Spleen (tissue), 13 donors: Measurements from ENCODE around the gene HRH1. TPM values are rescaled to one million over a fixed set of nuclear protein-coding genes. Genes with fewer than 3 reads are reported as not detected.
"Not testable (repeated sequence)": the region's sequence is repeated elsewhere in the genome, so short reads cannot be mapped to it uniquely, and the experiment has no call there.

ENCODE experiments used
- DNase-seq: peaks from one replicate; pipeline ENCODE4 v3.0.0-alpha.2; 2020
- H3K27ac ChIP-seq, 8 donors: fragments of 200-600 bp; sonication (generic) in 7 of 8; 1 replicate in 4 of 8; 2 replicates in 4 of 8; pipeline versions ENCODE4 v1.5.0 to v1.8.0; 2016 to 2021; ENCODE audit warnings: inconsistent platforms in 4 of 8, mild to moderate bottlenecking in 4 of 8, moderate library complexity in 1 of 8
- H3K27me3 ChIP-seq, 7 donors: fragments of 200-600 bp; sonication (generic) in 6 of 7; replicated peaks in 1 of 7; 1 replicate in 4 of 7; 2 replicates in 3 of 7; pipeline versions ENCODE4 v1.5.0 to v1.8.0; 2016 to 2021; ENCODE audit warnings: inconsistent platforms in 3 of 7, mild to moderate bottlenecking in 1 of 7
- H3K36me3 ChIP-seq, 6 donors: fragments of 200-600 bp; sonication (generic) in 5 of 6; 1 replicate in 4 of 6; 2 replicates in 2 of 6; pipeline versions ENCODE4 v1.5.0 to v1.8.0; 2016 to 2021; ENCODE audit warnings: inconsistent platforms in 2 of 6
- H3K4me1 ChIP-seq, 6 donors: fragments of 200-600 bp; sonication (generic) in 5 of 6; 1 replicate in 3 of 6; 2 replicates in 3 of 6; pipeline versions ENCODE4 v1.5.0 to v1.8.0; 2016 to 2021; ENCODE audit warnings: inconsistent platforms in 3 of 6
- H3K4me3 ChIP-seq, 8 donors: fragments of 200-600 bp; sonication (generic) in 7 of 8; 1 replicate in 4 of 8; 2 replicates in 4 of 8; pipeline versions ENCODE4 v1.5.0 to v1.8.0; 2016 to 2021; ENCODE audit warnings: inconsistent platforms in 4 of 8, mild to moderate bottlenecking in 4 of 8, moderate library complexity in 2 of 8
- H3K9me3 ChIP-seq, 8 donors: fragments of 200-600 bp; sonication (generic) in 7 of 8; 1 replicate in 4 of 8; 2 replicates in 4 of 8; pipeline versions ENCODE4 v1.5.0 to v1.8.0; 2016 to 2021; ENCODE audit warnings: inconsistent platforms in 4 of 8
- CTCF ChIP-seq, 11 experiments: fragments of 200-600 bp in 7 of 11; fragments of 450-650 bp in 4 of 11; sonication (generic) in 4 of 11; IDR thresholded peaks in 8 of 11; conservative IDR thresholded peaks in 3 of 11; 1 replicate in 7 of 11; 2 replicates in 4 of 11; pipeline versions ENCODE4 v1.4.0 to v1.8.0; 2016 to 2021; ENCODE audit warnings: antibody characterized with exemption in 11 of 11, inconsistent platforms in 4 of 11, mild to moderate bottlenecking in 1 of 11
- POLR2A ChIP-seq, 3 donors: fragments of 450-650 bp; IDR thresholded peaks; one replicate each; pipeline ENCODE4 v1.5.1; 2017; ENCODE audit warnings: antibody characterized with exemption in 3 of 3, mild to moderate bottlenecking in 1 of 3
- POLR2AphosphoS5 ChIP-seq, 3 donors: sonication (generic); formaldehyde crosslinking; IDR thresholded peaks; one replicate each; pipeline ENCODE4 v1.5.1; 2017; ENCODE audit warnings: antibody characterized with exemption in 3 of 3
- WGBS, 5 donors: extraction: QIAGEN DNeasy Blood & Tissue Kit in 3 of 5; methylation state at CpG; one replicate each; pipeline versions ENCODE4 v1.1.5 to v1.1.7; 2013 to 2018; 5-methylcytosine and 5-hydroxymethylcytosine counted together
- intact Hi-C: fragments of 100-400 bp; cut with DNase I; formaldehyde crosslinking; loops from one replicate; pipeline ENCODE4 v1.15.0; 2023; ENCODE audit warnings: low total_unique reads
- long read RNA-seq, 2 donors: transcript quantifications; one replicate each; lab custom pipeline, GENCODE V29; 2026
- polyA plus RNA-seq, 3 donors: library from polyadenylated mRNA; stranded (reverse); fragments of 200-250 nt; gene quantifications; one replicate each; pipeline ENCODE4 v1.2.1, GENCODE V29; 2013
- total RNA-seq, 7 donors: library from RNA; depleted of rRNA in 3 of 7; stranded (reverse); fragments of >200 nt in 3 of 7; fragmentation: NEBNext Ultra II Directional in 4 of 7; extraction: Animal tissue kit (Norgen Biotek cat#: 25700) in 4 of 7; gene quantifications; one replicate each; pipeline versions ENCODE4 v1.1.0 to v1.2.1, GENCODE V29; 2016 to 2021
- donor health status: healthy with polysubstance abuse.
- donor health status: DM: no; HTN: no; CAD: no; lungs with moderate emphysema.
- donor health status: DM: no; HTN: no; CAD: no.
- donor health status: Bipolar disorder and iron deficiency.
- donor health status: healthy.
- donor health status: DM: no; HTN: no; CAD: no.
- donor health status: DM: yes; HTN: yes; CAD: no.

The HRH1 gene
- 1 to 10 TPM in 6 of 7 donors, under 1 TPM in 1; 0.92 to 4.4 (median 2.4) TPM for total RNA-seq
- polyA plus RNA-seq: under 1 TPM; 0.15 to 0.42 (median 0.29) TPM
- long read RNA-seq, donor 1, full-length matches to known transcripts: 2 of 2 reads
- long read RNA-seq, donor 1, partial matches to known transcripts: 0 of 2 reads
- long read RNA-seq, donor 1, other reads (novel, unspliced or antisense): 0 of 2 reads
- long read RNA-seq, donor 2, full-length matches to known transcripts: 2 of 2 reads
- long read RNA-seq, donor 2, partial matches to known transcripts: 0 of 2 reads
- long read RNA-seq, donor 2, other reads (novel, unspliced or antisense): 0 of 2 reads

- Histone ChIP-seq H3K4me1 (peaks cover 0 to 22% (median 16%) of the 10 kb centered on the region in 6 donors), H3K36me3 (no peaks in the 10 kb centered on the region), H3K27me3 (peaks cover 0 to 76% (median 26%) of the 10 kb centered on the region in 7 donors), H3K27ac (no peak within 1 kb of the TSS), H3K4me3 (peak within 1 kb of the TSS in 7 of 8 donors; percentile 26 to 69 (median 38)), H3K9me3 (no peaks in the 10 kb centered on the region)
- WGBS, 5 donors: 1 to 5% (median 2%) methylated on average over 25 to 98 of the region's 98 CpGs
- peak; percentile 64 for DNase-seq
- TF ChIP-seq POLR2AphosphoS5 (IDR thresholded peaks at IDR 0.05) (no peak), CTCF (IDR thresholded peaks at IDR 0.05 in 8 of 11, conservative IDR thresholded peaks at IDR 0.05 in 3 of 11) (no peak), POLR2A (IDR thresholded peaks at IDR 0.05) (no peak)
- intact Hi-C loops: no loop called here
Observed at GRCh38 chr3:11154036-11154952, at the start of gene HRH1. TSS of gene HRH1 (plus strand) at chr3:11154493. CDS start at chr3:11259038, 104,545 bp downstream.

GRCh38 chr3:11113316-11113715 lies 41.0 kb upstream of the HRH1 start:
- H3K4me3 ChIP-seq, H3K27ac ChIP-seq, intact Hi-C loops, H3K4me1 ChIP-seq, DNase-seq, H3K36me3 ChIP-seq: not testable (repeated sequence)
- WGBS, 5 donors: 73 to 96% (median 90%) methylated on average over 2 of the region's 2 CpGs
- Histone ChIP-seq H3K27me3 (peaks cover 0 to 25% (median 0%) of the 10 kb centered on the region in 7 donors), H3K9me3 (peaks cover 0 to 21% (median 15%) of the 10 kb centered on the region in 8 donors)

- H3K9me3 ChIP-seq: peaks cover 0 to 21% (median 15%) of the 10 kb centered on the region in 8 donors
- peaks cover 0 to 37% (median 0%) of the 10 kb centered on the region in 7 donors for H3K27me3 ChIP-seq
- no peak for DNase-seq
- TF ChIP-seq POLR2AphosphoS5 (IDR thresholded peaks at IDR 0.05): no peak
- no peak for TF ChIP-seq POLR2A (IDR thresholded peaks at IDR 0.05)
- no peak for TF ChIP-seq CTCF (IDR thresholded peaks at IDR 0.05 in 8 of 11, conservative IDR thresholded peaks at IDR 0.05 in 3 of 11)
- H3K4me3 ChIP-seq: no peak overlapping the region
- WGBS, 5 donors: 81 to 89% (median 84%) methylated on average over 3 of the region's 3 CpGs
- H3K36me3 ChIP-seq: no peaks in the 10 kb centered on the region
- no peak overlapping the region for H3K27ac ChIP-seq
- no peaks in the 10 kb centered on the region for H3K4me1 ChIP-seq
- intact Hi-C loops: no loop called here
Observed at GRCh38 chr3:11115548-11115947, 38.7 kb upstream of the HRH1 start.

GRCh38 chr3:11116336-11117059 lies 37.8 kb upstream of the HRH1 start:
- TF ChIP-seq POLR2AphosphoS5 (IDR thresholded peaks at IDR 0.05): no peak
- no peak for TF ChIP-seq CTCF (IDR thresholded peaks at IDR 0.05 in 8 of 11, conservative IDR thresholded peaks at IDR 0.05 in 3 of 11)
- TF ChIP-seq POLR2A (IDR thresholded peaks at IDR 0.05): no peak
- H3K27ac ChIP-seq: no peak overlapping the region
- no peaks in the 10 kb centered on the region for H3K4me1 ChIP-seq
- peaks cover 0 to 37% (median 0%) of the 10 kb centered on the region in 7 donors for H3K27me3 ChIP-seq
- no peak for DNase-seq
- H3K36me3 ChIP-seq: no peaks in the 10 kb centered on the region
- peaks cover 0 to 21% (median 15%) of the 10 kb centered on the region in 8 donors for H3K9me3 ChIP-seq
- 78 to 88% (median 85%) methylated on average over 8 of the region's 8 CpGs for WGBS, 5 donors
- intact Hi-C loops: no loop called here
- no peak overlapping the region for H3K4me3 ChIP-seq
